Sigmoid colon (tissue), 7 donors: ENCODE measurements around the gene TBCK. TPM values are rescaled to one million over a fixed set of nuclear protein-coding genes. Genes with fewer than 3 reads are reported as not detected.

Experiments used
- DNase-seq: peaks from one replicate; pipeline ENCODE4 v3.0.0-alpha.2; 2019
- H3K27ac ChIP-seq, 4 donors: fragments of 200-600 bp; sonication (generic); one replicate each; pipeline ENCODE4 v1.5.1; 2016 to 2019; ENCODE audit warnings: mild to moderate bottlenecking in 1 of 4
- H3K27me3 ChIP-seq, 3 donors: fragments of 200-600 bp; sonication (generic); one replicate each; pipeline ENCODE4 v1.5.1; 2019; ENCODE audit warnings: mild to moderate bottlenecking in 1 of 3
- H3K36me3 ChIP-seq, 4 donors: fragments of 200-600 bp; sonication (generic); one replicate each; pipeline ENCODE4 v1.5.1; 2016 to 2019
- H3K4me1 ChIP-seq, 4 donors: fragments of 200-600 bp; sonication (generic); one replicate each; pipeline ENCODE4 v1.5.1; 2017 to 2019
- H3K4me3 ChIP-seq, 4 donors: fragments of 200-600 bp; sonication (generic); one replicate each; pipeline ENCODE4 v1.5.1; 2017 to 2019; ENCODE audit warnings: mild to moderate bottlenecking in 2 of 4, moderate library complexity in 1 of 4
- H3K9me3 ChIP-seq, 4 donors: fragments of 200-600 bp in 3 of 4; sonication (generic) in 3 of 4; one replicate each; pipeline versions ENCODE4 v1.5.1 to v1.6.1; 2013 to 2019
- CTCF ChIP-seq, 4 experiments: fragments of 450-650 bp in 3 of 4; fragments of 200-600 bp in 1 of 4; IDR thresholded peaks; one replicate each; pipeline ENCODE4 v1.5.1; 2016 to 2019; ENCODE audit warnings: antibody characterized with exemption in 4 of 4, mild to moderate bottlenecking in 3 of 4, moderate library complexity in 2 of 4
- EP300 ChIP-seq, 4 donors: sonication (generic); formaldehyde crosslinking; IDR thresholded peaks; one replicate each; pipeline ENCODE4 v1.6.1; 2017; ENCODE audit warnings: antibody characterized with exemption in 4 of 4
- POLR2A ChIP-seq, 2 donors: fragments of 450-650 bp; IDR thresholded peaks; one replicate each; pipeline ENCODE4 v1.6.1; 2016; ENCODE audit warnings: antibody characterized with exemption in 2 of 2, mild to moderate bottlenecking in 2 of 2, moderate library complexity in 2 of 2
- POLR2AphosphoS5 ChIP-seq, 4 donors: sonication (generic); formaldehyde crosslinking; IDR thresholded peaks; one replicate each; pipeline ENCODE4 v1.6.1; 2017; ENCODE audit warnings: antibody characterized with exemption in 4 of 4
- WGBS, 2 donors: extraction: QIAGEN DNeasy Blood & Tissue Kit; methylation state at CpG; one replicate each; pipeline ENCODE4 v1.1.7; 2013; 5-methylcytosine and 5-hydroxymethylcytosine counted together
- intact Hi-C: fragments of 100-400 bp; cut with DNase I; formaldehyde crosslinking; loops from one replicate; pipeline ENCODE4 v1.15.1; 2023
- polyA plus RNA-seq, 3 donors: library from polyadenylated mRNA; stranded (reverse); fragments of 200-250 nt; gene quantifications; one replicate each; pipeline ENCODE4 v1.2.3, GENCODE V29; 2013
- total RNA-seq, 4 donors: library from RNA; depleted of rRNA; stranded (reverse); fragments of >200 nt; gene quantifications; one replicate each; pipeline ENCODE4 v1.1.0, GENCODE V29; 2016
- donor health status: healthy with polysubstance abuse.
- donor health status: Bipolar disorder and iron deficiency.
- donor health status: healthy.

Gene TBCK
- total and polyA plus RNA-seq, 7 donors = 4.8 to 43.5 (median 26.3) TPM

DNA sequence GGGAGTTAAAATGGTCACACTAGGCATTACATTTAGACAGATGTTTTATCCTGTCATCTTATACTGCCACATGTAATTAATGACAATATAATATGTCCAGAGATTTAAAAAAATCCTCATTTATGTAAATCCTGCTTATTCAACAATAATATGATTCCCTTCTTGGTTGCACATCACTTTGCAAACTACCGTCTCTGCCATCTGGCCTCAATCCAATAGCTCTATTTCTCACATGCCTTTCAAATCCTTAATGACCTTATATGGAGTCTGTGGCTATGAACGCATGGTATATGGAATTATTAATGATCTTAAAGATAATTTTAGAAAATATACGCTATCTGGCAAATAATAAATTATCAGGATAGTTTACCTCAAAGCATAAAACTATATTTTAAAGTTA lies 276.2 kb downstream of the TBCK start:
- Histone ChIP-seq H3K27me3 (no peaks in the 10 kb centered on the region), H3K36me3 (no peaks in the 10 kb centered on the region), H3K4me3 (no peak overlapping the region), H3K9me3 (no peaks in the 10 kb centered on the region), H3K4me1 (peaks cover 0 to 16% (median 9%) of the 10 kb centered on the region in 4 donors), H3K27ac (no peak overlapping the region)
- no peak for DNase-seq
- TF ChIP-seq CTCF (IDR thresholded peaks at IDR 0.05) (no peak), EP300 (IDR thresholded peaks at IDR 0.05) (no peak), POLR2A (IDR thresholded peaks at IDR 0.05) (no peak), POLR2AphosphoS5 (IDR thresholded peaks at IDR 0.05) (no peak)
- intact Hi-C loops = no loop called here
- whole genome bisulfite sequencing, 2 donors = 75 to 78% methylated on average over 3 of the region's 3 CpGs

DNA sequence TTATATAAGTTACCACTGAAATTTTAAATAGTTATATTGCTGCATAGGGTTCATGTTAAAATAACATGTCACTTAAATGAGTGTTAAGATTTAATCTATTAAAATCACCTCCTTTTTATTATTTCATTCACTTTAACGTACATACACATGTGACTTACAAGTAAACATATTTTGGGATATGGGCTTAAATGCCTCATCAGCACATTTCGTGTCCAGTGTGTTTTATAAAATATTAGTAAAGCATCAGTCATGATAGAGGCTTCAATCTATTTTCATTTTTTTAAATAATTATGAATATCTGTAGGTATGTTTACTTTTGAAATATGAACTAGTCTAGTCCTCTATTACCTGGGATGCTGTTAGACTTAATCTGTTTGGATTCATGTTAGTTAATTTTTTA lies 277.1 kb downstream of the TBCK start:
- TF ChIP-seq CTCF (IDR thresholded peaks at IDR 0.05) (no peak), POLR2AphosphoS5 (IDR thresholded peaks at IDR 0.05) (no peak), POLR2A (IDR thresholded peaks at IDR 0.05) (no peak), EP300 (IDR thresholded peaks at IDR 0.05) (no peak)
- no peak for DNase-seq
- Histone ChIP-seq H3K4me3 (no peak overlapping the region), H3K36me3 (no peaks in the 10 kb centered on the region), H3K4me1 (peaks cover 0 to 24% (median 13%) of the 10 kb centered on the region in 4 donors), H3K27ac (no peak overlapping the region), H3K27me3 (no peaks in the 10 kb centered on the region), H3K9me3 (no peaks in the 10 kb centered on the region)
- 88 to 90% methylated on average over 2 of the region's 2 CpGs for WGBS, 2 donors
- intact Hi-C loops = no loop called here

GRCh38 chr4:106038012-106038411 lies 278.0 kb downstream of the TBCK start:
- intact Hi-C loops = no loop called here
- no peak for TF ChIP-seq EP300 (IDR thresholded peaks at IDR 0.05)
- no peak for TF ChIP-seq POLR2AphosphoS5 (IDR thresholded peaks at IDR 0.05)
- TF ChIP-seq POLR2A (IDR thresholded peaks at IDR 0.05) = no peak
- no peak for TF ChIP-seq CTCF (IDR thresholded peaks at IDR 0.05)
- H3K27ac ChIP-seq = no peak overlapping the region
- H3K36me3 ChIP-seq = no peaks in the 10 kb centered on the region
- H3K4me1 ChIP-seq = peaks cover 0 to 24% (median 10%) of the 10 kb centered on the region in 4 donors
- H3K4me3 ChIP-seq = no peak overlapping the region
- no peaks in the 10 kb centered on the region for H3K27me3 ChIP-seq
- WGBS, 2 donors = 16 to 41% methylated on average over 2 of the region's 2 CpGs
- DNase-seq = no peak
- no peaks in the 10 kb centered on the region for H3K9me3 ChIP-seq

DNA sequence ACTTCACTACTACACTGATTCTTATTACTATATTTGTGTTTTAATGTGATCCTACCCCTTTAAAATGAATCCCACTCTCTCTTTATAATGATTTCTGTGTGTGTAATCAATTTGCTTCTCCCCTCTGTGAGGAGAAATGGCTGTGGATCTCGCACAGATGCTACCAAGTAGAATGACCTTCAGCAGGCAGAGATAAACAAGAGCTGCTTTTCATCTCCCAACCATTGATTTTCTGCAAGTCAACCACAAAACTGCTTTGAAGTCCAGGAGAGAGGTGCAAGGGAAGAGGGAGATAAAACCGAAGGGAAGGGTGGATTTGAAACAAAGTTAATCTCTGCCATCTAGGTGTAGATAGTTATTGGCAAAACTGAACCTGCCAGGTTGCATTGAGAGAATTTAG lies 279.2 kb downstream of the TBCK start:
- Histone ChIP-seq H3K9me3 (no peaks in the 10 kb centered on the region), H3K4me3 (no peak overlapping the region), H3K4me1 (peaks cover 0 to 22% (median 10%) of the 10 kb centered on the region in 4 donors), H3K27me3 (no peaks in the 10 kb centered on the region), H3K36me3 (no peaks in the 10 kb centered on the region), H3K27ac (no peak overlapping the region)
- DNase-seq = no peak
- TF ChIP-seq EP300 (IDR thresholded peaks at IDR 0.05) = no peak
- TF ChIP-seq CTCF (IDR thresholded peaks at IDR 0.05) = no peak
- no peak for TF ChIP-seq POLR2AphosphoS5 (IDR thresholded peaks at IDR 0.05)
- no peak for TF ChIP-seq POLR2A (IDR thresholded peaks at IDR 0.05)
- intact Hi-C loops = no loop called here
- 74 to 85% methylated on average over 2 of the region's 2 CpGs for WGBS, 2 donors

GRCh38 chr4:106036334-106036733 lies 279.7 kb downstream of the TBCK start:
- 93 to 94% methylated on average over 3 of the region's 3 CpGs for WGBS, 2 donors
- DNase-seq = no peak
- intact Hi-C loops = no loop called here
- Histone ChIP-seq H3K27ac (no peak overlapping the region), H3K9me3 (peaks cover 0 to 1% (median 0%) of the 10 kb centered on the region in 4 donors), H3K36me3 (no peaks in the 10 kb centered on the region), H3K4me3 (no peak overlapping the region), H3K27me3 (no peaks in the 10 kb centered on the region), H3K4me1 (peaks cover 0 to 17% (median 9%) of the 10 kb centered on the region in 4 donors)
- no peak for TF ChIP-seq POLR2A (IDR thresholded peaks at IDR 0.05)
- no peak for TF ChIP-seq CTCF (IDR thresholded peaks at IDR 0.05)
- no peak for TF ChIP-seq POLR2AphosphoS5 (IDR thresholded peaks at IDR 0.05)
- no peak for TF ChIP-seq EP300 (IDR thresholded peaks at IDR 0.05)
